Thoracic aorta (tissue), 2 donors: ENCODE data around the gene ERI2. TPM values are rescaled to one million over a fixed set of nuclear protein-coding genes. Genes with fewer than 3 reads are reported as not detected.
A peak's percentile ranks its signal among the peaks of the same experiment; 100 is the strongest.

Experiments
- ATAC-seq: fragments of 150-250 bp; one replicate; pipeline ENCODE4 v1.8.0; 2017; ENCODE audit warnings: low read depth; ENCODE audit not compliant: insufficient number of reproducible peaks, low FRiP score
- DNase-seq: peaks from one replicate; pipeline ENCODE4 v3.0.0-alpha.2; 2020; ENCODE audit warnings: low spot score
- H3K27ac ChIP-seq, 2 donors: fragments of 200-600 bp; sonication (generic); 1 replicate in 1 of 2; 2 replicates in 1 of 2; pipeline ENCODE4 v1.5.1; 2016; ENCODE audit warnings: mild to moderate bottlenecking in 2 of 2, moderate library complexity in 2 of 2
- H3K27me3 ChIP-seq: fragments of 200-600 bp; sonication (generic); replicated peaks from 2 replicates; pipeline ENCODE4 v1.6.0; 2016; ENCODE audit warnings: mild to moderate bottlenecking; ENCODE audit not compliant: insufficient read depth
- H3K36me3 ChIP-seq: fragments of 200-600 bp; sonication (generic); one replicate; pipeline ENCODE4 v1.5.1; 2016
- H3K4me1 ChIP-seq, 2 donors: fragments of 200-600 bp; sonication (generic); 1 replicate in 1 of 2; 2 replicates in 1 of 2; pipeline versions ENCODE4 v1.5.1 to v1.6.0; 2016; ENCODE audit warnings: low read depth in 2 of 2, mild to moderate bottlenecking in 1 of 2; ENCODE audit not compliant: control insufficient read depth in 1 of 2
- H3K4me3 ChIP-seq: fragments of 200-600 bp; sonication (generic); 2 replicates; pipeline ENCODE4 v1.5.1; 2016; ENCODE audit warnings: mild to moderate bottlenecking
- H3K9me3 ChIP-seq: fragments of 200-600 bp; sonication (generic); 2 replicates; pipeline ENCODE4 v1.5.1; 2016
- total RNA-seq, 2 donors: library from RNA; depleted of rRNA; stranded (reverse); fragments of >200 nt; gene quantifications; one replicate each; pipeline versions ENCODE4 v1.1.0 to v1.2.3, GENCODE V29; 2016
- TF ChIP-seq, protein P1 (sequence below): fragments of 200-600 bp; sonication (generic); IDR thresholded peaks from one replicate; pipeline ENCODE4 v1.5.1; 2019; ENCODE audit warnings: antibody characterized with exemption

ERI2 gene, protein sequence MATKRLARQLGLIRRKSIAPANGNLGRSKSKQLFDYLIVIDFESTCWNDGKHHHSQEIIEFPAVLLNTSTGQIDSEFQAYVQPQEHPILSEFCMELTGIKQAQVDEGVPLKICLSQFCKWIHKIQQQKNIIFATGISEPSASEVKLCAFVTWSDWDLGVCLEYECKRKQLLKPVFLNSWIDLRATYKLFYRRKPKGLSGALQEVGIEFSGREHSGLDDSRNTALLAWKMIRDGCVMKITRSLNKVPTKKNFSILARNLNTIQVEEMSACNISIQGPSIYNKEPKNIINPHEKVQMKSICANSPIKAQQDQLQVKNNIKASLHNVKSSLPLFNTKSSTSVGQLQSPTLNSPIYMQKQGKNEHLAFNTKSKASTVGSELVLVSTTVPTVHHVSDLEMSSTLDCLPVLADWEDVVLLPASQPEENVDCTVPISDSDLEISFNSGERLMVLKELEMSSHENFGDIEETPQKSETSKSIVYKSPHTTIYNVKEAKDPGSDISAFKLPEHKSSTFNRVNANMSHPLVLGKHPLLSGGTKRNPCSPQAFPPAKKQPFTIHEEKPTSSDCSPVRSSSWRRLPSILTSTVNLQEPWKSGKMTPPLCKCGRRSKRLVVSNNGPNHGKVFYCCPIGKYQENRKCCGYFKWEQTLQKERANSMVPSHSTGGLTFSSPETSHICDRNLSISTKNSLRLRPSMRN
- total RNA-seq, result 1 to 10 TPM; 2.6 to 7.8 TPM

DNA sequence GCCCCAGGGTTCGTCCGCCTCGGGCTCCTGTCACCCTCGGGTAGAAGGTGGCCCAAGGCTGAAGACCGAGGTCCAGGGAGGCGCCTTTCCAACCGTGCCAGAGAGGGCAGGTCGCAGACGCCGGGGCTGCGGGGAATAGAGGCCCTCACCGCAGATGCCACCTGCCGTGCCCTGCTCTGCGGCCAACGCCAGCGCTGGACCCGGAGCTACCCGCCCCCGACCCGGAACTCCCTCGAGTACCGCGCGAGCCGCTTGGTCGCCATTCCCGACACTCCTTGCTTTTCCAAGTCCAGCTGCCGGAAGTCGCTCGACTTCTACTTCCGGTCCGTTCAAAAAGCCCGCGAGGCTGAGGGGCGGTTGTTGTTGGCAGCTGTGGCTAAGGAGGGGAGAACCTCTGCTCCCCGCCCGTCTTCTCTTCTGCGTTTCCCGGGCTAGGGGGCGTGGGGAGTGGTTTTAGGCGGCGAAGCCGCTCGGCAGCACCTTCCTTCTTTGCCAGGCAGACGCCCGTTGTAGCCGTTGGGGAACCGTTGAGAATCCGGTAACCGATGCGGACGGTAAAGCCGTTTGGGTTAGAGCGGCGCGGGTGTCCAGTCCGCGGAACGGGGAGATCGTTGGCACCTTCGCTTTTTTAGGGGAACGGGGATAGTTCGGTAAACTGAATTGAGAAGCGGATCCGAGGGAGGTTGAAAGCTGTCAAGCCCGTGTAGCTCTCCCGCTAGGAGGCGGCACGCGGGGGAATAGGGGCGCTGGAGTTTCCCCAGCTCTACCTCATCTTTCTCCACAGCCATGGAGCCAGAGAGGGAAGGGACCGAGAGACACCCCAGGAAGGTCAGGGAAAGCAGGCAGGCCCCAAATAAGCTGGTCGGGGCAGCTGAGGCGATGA, at the start of gene ERI2, which contains the start of gene REXO5:
Gene ERI2 (minus strand): TSS at position 305 of the 883 bp plus-strand sequence. CDS start 42 bp downstream, at position 263.
Gene REXO5 (plus strand): TSS at position 360 of the 883 bp plus-strand sequence. CDS start 427 bp downstream, at position 787.
- H3K27me3 ChIP-seq, result no peaks in the 10 kb centered on the region
- peak within 1 kb of the TSS; percentile 95 for H3K4me3 ChIP-seq
- H3K4me1 ChIP-seq, result peaks cover 9 to 13% of the 10 kb centered on the region in 2 donors
- TF ChIP-seq, protein P1, sequence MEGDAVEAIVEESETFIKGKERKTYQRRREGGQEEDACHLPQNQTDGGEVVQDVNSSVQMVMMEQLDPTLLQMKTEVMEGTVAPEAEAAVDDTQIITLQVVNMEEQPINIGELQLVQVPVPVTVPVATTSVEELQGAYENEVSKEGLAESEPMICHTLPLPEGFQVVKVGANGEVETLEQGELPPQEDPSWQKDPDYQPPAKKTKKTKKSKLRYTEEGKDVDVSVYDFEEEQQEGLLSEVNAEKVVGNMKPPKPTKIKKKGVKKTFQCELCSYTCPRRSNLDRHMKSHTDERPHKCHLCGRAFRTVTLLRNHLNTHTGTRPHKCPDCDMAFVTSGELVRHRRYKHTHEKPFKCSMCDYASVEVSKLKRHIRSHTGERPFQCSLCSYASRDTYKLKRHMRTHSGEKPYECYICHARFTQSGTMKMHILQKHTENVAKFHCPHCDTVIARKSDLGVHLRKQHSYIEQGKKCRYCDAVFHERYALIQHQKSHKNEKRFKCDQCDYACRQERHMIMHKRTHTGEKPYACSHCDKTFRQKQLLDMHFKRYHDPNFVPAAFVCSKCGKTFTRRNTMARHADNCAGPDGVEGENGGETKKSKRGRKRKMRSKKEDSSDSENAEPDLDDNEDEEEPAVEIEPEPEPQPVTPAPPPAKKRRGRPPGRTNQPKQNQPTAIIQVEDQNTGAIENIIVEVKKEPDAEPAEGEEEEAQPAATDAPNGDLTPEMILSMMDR, result peak; percentile 38
- peak; percentile 78 for DNase-seq
- no peaks in the 10 kb centered on the region for H3K9me3 ChIP-seq
- H3K27ac ChIP-seq, result peak within 1 kb of the TSS; percentile 83 to 92
- ATAC-seq, result peak; percentile 41
- H3K36me3 ChIP-seq, result no peaks in the 10 kb centered on the region

DNA sequence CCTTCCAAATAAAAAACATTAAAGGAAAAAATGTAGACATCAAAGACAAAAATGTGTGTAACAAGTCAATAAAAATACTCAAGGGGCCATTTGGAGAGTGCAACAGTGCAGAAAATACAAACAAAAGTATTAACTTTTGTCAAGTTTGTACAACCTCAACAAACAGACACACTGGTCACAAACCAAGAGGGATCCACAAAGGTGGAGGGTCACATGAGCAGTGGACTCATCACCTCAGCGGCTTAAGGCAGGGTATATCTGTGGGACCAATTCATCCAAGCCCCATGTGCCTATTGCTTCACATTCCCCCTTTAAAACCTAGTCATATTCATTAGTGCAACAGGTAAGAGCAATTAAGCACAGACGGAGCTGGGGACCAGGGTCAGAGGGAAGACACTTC, 48.7 kb upstream of the ERI2 start:
- Histone ChIP-seq H3K27ac (no peak overlapping the region), H3K4me1 (peaks cover 49 to 69% of the 10 kb centered on the region in 2 donors), H3K4me3 (no peak overlapping the region), H3K36me3 (peaks cover 8% of the 10 kb centered on the region), H3K27me3 (no peaks in the 10 kb centered on the region), H3K9me3 (no peaks in the 10 kb centered on the region)
- ATAC-seq (no peak), DNase-seq (no peak)
- TF ChIP-seq, protein P1, result no peak

DNA sequence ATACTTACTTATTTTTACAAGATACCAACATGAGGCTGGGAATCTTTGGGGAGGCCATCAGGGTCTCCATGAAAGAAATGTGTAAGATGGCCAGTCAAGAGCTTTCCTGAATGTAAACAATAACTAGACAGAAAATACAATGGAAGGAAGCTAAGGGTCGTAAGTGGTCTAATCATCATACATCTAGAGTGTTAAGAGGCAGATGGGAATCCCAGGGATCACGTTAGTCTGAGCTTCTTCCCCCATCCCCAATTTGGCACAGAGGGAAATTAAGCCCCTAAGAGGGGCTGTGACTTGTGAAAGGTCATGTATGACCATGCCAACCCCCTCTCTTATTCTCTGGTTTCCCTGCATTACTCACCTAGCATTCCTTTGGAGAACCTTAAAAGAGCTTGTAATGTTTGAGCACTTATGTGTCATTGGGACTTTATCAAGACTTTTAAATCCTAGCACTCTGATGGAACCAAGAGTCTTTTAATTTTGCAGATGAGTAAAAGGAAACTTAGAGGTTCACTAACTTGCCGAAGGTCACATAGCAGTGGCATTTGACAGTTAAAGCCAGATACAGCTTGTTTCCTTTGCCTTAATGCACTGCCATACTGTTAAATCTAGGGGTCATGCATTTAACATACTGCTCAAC, 47.8 kb upstream of the ERI2 start:
- Histone ChIP-seq H3K27me3 (no peaks in the 10 kb centered on the region), H3K36me3 (peaks cover 8% of the 10 kb centered on the region), H3K4me3 (no peak overlapping the region), H3K4me1 (peaks cover 43 to 64% of the 10 kb centered on the region in 2 donors), H3K27ac (peak overlapping the region; percentile 83 to 95), H3K9me3 (no peaks in the 10 kb centered on the region)
- TF ChIP-seq, protein P1, result no peak
- DNase-seq, result no peak
- ATAC-seq, result no peak

DNA sequence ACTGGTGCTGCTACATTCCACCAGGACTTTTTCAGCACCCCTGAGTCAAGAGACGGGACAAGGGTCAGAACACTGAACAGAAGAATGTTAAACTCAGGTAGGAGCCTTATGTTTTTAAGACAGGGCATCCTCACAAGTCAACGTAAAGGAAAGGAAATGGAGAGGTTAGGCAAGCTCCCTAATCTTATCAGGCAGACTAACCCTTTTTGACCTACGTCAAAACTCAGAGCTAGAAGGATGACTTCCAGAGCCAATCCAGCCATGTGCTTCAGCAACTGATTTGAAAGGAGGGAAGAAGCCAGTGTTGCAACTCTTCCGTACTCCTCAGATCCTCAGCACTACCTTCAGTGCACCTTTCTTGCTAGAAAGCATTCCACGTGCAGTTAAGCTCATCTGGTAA, 46.9 kb upstream of the ERI2 start:
- TF ChIP-seq, protein P1, result no peak
- no peaks in the 10 kb centered on the region for H3K27me3 ChIP-seq
- H3K36me3 ChIP-seq, result peaks cover 8% of the 10 kb centered on the region
- H3K27ac ChIP-seq, result peak overlapping the region; percentile 83 to 95
- no peak for DNase-seq
- ATAC-seq, result no peak
- no peak overlapping the region for H3K4me3 ChIP-seq
- H3K4me1 ChIP-seq, result peaks cover 43 to 61% of the 10 kb centered on the region in 2 donors
- H3K9me3 ChIP-seq, result no peaks in the 10 kb centered on the region
